GM23248 (cell line): Measurements from ENCODE around the gene SKI.

ENCODE experiments used
- EZH2 ChIP-seq: fragments of 200-600 bp; sonication (generic); IDR thresholded peaks from 2 replicates; pipeline ENCODE4 v1.6.1; 2018; ENCODE audit warnings: antibody characterized with exemption, mild to moderate bottlenecking; ENCODE audit not compliant: insufficient read depth, poor library complexity, severe bottlenecking
- EZH2phosphoT487 ChIP-seq: fragments of 200-600 bp; sonication (generic); IDR thresholded peaks from 2 replicates; pipeline ENCODE4 v1.6.1; 2018; ENCODE audit warnings: antibody characterized with exemption, moderate library complexity, mild to moderate bottlenecking, low read depth; ENCODE audit not compliant: insufficient read depth

DNA sequence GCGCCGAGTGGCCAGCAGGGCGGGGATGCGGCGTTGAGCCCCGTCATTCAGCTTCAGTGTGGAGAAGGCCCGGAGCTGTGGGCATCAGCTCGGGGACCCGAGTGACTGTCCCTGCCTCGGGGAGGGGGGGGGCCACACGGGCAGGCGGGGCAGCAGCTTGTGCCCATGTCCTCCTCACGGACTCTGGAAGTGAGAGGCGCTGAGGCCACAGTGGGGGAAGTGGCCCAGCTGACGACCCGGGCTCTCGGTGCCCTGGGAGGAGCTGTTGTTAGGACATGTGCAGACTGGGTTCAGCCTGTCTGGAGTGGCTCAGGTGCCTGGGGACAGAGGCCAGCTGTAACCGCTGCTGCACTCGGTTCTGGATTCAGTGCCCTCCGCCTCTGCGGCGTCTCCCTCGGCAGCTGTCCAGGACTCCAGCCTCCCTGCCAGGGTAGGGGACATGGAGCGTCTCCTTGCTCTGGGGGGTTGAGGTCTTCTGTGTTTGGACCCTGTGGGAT, 71.1 kb downstream of the SKI start:
- TF ChIP-seq EZH2phosphoT487 (no peak), EZH2 (no peak)
